Stimulated activated CD8-positive, alpha-beta memory T cell treated with anti-CD3 and anti-CD28 coated beads, Interleukin-15, amount 100 ng/mL, for 24 hours (primary cell): ENCODE results near the gene NTN1.

ENCODE experiments used
- DNase-seq: peaks from one replicate; pipeline ENCODE4 v3.0.0-alpha.2; 2020; ENCODE audit warnings: low read depth

The NTN1 gene

DNA sequence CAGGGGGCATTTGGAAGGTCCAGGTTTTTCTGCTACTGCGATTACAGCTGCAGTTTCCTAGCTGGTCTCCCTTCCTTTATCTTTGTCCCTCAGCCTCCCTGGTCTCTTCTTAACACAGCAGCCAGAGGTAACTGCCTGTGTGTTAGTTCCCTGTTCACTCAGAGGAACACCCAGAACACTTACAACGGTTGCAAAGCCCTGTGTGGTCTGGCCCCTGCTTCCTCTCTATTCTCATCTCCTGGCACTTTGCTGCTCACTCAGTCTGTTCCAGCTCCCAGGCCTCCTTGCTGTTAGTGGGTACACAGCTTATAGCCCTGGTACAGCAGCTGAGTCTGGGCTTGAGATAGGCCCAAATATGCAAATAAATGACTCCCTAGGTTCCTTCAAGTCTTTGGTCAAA, 16.4 kb downstream of the NTN1 start:
- DNase-seq: no peak

DNA sequence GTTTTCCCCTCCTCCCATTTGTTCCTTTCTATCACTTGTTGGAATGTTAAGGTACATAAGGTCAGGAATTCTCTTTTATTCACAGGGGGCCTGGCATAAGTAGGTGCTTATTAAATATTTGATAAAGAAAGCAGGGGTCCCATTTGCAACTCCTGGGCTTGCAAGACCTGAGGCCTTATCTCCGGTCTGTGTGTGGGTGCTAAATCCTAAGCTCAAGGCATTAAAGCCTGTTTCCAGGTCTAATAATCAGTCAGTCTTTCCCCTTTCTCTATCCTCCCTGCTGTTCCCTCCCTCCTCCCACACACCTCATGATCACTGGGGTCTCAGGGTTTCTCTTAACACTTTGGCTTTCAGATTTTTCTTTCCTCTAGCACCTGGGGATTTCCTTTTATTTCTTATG, 17.1 kb downstream of the NTN1 start:
- DNase-seq: no peak

DNA sequence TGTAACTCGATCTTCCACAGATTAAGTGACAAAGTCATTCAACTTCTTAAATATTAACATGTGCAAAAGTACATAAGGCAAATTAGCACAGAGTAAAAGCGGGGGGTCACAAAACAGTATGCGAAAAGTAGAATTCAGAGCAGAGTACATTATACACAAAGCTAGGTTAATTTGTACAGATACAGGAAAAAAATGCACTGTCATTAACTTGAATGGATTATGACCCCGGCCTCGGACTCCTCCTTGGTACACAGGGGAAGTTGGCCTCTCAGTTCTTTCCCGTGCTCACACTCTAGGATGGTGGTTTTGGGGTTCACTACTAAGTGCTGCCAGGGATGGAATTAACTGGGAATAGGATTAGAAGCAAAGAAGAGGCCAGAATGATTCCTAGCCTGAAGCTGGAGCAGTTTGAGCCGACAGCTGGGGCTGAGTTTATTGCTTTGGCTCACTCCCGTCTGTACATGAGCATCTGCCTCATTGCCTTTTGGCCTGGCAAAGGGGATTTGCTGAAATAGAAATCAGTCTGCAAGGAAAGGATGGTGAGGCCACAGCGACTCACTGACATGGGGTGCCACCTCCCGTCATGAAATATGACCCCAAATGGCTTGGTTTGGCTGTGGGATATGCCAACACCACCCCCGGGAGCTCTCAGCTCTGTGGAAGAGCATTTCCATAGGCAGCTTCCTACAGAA, 23.6 kb downstream of the NTN1 start:
- no peak for DNase-seq

DNA sequence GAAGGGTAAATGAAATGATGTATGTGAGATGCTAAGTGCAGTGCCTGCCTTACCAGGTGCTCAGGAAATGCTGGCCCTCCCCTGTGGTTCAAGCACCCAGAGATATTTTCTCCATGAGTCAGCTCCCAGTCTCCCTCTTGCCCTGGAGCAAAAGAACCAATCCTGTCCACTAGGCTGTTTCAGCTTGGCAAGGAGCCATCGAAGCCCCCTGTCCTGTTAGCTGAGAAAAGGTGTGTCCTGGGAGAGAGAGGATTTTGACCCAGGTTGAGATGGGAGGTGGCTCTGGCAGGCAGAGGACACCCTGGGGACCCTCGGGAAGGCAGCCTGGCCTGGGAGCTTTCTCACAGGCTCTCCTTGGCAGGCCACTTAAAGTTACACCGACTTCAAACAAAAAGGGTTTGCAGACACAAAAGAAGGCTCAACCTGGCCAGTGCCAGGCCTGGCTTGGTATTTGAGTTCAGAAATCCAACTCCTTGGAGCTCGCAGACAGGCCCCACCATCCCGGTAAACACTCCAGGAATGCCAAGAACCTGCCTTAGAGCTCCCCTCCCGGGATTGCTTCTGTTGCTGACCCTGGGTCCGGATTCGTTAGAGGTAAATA, 29.6 kb downstream of the NTN1 start:
- DNase-seq: no peak

DNA sequence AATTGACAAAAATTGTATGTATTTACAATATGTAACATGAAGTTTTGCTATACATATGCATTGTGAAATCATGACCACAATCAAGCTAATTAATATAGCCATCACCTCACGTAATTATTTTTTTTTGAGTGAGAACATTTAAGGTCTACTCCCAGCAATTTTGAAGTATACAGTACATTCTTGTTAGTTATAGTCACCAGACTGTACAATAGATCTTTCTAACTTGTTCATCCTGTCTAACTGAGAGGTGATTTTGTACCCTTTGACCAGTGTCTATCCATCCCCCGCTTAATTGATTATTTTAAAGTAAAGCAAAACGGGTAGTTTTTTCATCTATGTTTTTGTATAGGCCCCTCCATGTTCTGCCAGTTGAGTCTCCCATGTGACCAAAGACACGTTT, 30.3 kb downstream of the NTN1 start:
- DNase-seq: no peak

DNA sequence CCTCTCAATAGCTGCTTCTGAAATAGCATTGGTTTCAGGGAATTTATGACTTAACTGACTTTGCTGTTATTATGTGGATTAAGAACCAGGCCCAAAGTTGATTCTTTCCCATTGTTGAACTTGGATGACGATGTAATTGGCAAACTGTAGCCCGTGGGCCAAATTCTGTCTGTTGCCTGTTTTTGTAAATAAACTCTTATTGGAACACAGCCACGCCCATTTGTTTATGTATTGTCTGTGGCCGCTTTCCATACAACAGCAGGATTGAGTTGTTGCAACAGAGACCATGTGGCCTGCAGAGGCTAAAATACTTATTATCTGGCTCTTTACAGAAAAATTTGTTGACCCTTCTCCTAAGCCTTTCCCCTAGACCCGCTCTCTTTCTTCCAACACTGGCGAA, 31.6 kb downstream of the NTN1 start:
- no peak for DNase-seq

DNA sequence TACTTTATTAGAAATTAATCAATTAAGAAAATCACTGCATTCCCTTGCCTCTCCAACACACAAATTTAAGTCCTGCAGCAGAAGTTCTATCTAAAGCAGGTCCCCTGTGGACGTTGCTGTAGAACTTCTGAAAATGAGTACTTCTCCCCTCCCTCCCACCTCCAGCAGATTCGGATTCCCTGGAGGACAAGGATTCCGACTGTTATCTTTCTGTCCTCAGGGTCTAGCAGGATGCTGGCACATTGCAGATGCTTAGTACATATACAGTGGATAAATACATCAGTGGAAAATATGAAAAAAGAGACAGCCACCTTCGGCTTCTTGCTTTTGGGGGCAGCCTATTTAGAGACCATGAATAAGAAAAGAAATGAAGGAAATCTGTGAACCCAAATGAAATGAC, 32.1 kb downstream of the NTN1 start:
- no peak for DNase-seq

DNA sequence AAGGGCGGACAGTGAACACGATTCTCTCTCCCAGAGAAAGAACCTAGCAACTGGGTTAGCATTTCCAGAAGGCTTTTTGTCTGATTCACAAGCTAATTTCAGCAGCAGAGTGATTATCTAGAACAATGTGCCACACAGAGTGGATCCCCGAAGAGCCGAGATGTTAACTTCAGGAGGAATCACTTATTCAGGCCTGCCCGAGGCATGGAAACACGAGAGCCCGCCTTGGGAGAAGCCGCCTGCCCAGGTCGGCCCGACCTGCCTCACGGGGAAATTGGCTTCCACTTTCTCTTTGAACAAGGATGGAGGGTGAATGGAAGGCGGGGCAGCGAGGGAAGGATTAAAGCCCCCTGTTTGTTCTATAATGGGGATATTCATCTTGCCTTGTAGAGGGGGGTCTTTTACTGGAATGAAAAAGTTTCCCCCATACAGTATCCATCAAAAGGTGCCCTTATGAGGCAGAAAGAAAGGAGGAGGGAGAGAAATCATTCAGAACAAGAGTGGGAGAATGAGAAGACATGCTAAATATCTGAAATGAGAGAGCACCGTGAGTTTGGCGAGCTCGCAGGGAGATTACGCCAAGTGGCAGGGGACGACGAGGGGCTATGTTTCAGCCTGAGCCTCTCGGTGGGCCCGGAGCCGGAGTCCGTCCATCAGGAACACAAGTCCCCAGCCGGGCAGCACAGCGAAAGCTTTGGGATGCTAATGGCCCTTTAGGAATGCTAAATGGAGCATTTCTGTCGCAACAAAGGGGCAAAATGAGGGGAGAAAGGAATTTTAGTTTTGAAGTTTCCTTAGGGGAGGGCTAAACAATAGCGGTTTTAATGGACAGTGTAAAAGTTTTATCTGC, 33.0 kb downstream of the NTN1 start:
- DNase-seq: no peak

DNA sequence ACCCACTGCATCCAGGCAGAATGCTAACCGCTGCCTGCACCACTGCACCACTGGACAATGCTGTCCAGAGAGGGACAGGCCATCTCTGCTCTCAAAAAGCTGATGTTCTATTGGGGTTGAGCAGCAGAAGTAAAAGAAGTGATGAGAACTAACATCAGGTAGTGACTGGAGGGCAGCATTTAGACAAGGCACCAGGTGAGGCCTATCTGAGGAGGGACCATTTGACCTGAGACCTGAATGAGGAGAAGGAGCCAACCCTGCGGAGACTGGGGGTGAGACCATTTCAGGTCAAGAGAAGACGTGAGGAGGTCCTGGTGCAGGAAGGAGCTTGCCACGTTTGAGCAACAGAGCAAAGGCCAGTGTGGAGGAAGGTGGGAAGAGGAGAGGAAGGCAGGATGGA, 34.0 kb downstream of the NTN1 start:
- DNase-seq: no peak

DNA sequence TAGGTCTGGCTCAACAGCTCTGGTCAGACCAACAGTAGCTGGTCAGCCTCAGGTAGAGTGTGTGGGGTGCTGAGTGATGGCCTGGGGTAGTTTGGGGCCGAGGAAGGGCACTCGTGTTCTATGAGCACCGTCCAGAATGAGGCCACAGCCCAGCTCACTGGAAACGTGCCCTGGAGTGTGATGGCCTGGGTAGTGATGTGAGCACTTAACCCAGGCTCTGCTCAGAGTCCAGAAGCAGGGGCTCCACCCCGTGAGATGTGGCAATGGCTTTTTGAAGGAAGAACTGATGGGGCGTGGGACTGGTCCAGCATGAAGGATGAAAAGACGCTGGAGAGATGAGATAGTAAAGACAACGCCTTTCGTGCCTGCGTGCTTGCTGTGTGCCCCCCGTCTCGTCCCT, 35.3 kb downstream of the NTN1 start:
- DNase-seq: no peak

DNA sequence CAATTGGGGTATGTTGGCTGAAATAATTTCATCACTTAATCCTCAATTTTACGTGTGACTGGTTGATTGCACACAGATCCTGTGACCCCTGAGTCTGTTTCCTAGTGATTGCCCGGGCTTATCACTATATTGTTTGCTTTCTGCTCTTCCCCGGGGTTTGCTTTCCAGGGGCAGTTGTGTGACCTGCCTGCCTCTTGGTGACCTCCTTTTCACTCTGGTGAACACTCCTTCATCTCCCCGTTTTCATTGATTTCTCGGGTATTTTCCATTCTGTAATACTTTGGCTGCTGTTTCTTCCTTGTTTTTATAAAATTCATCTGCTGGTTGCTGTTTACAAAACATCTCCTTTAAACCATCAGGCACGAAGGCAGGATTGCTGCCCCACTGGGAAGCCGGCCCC, 36.0 kb downstream of the NTN1 start:
- DNase-seq: no peak

DNA sequence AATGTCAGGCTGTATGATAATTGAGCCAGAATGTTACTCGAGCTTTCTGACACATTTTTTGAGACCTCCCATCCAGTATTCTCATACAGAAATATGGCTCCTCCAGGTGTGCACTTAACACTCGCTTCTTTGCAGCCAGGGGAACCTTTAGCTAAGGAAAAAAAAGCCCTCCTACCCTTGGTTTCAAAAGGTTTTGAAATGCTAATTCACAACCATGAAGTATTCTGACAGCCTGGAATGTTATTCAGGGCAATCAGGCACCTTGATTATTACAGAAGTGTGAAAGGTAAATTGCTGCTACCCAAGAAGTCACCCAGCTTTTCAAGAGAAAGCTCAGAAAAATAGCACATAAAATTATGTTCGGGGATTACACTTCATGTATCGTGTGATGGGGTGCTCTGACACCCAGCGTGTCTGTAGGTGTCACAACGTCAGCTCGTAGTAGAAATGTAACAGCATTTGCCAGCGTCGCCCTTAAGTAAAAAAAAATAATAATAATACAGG, 41.1 kb downstream of the NTN1 start:
- DNase-seq: no peak

DNA sequence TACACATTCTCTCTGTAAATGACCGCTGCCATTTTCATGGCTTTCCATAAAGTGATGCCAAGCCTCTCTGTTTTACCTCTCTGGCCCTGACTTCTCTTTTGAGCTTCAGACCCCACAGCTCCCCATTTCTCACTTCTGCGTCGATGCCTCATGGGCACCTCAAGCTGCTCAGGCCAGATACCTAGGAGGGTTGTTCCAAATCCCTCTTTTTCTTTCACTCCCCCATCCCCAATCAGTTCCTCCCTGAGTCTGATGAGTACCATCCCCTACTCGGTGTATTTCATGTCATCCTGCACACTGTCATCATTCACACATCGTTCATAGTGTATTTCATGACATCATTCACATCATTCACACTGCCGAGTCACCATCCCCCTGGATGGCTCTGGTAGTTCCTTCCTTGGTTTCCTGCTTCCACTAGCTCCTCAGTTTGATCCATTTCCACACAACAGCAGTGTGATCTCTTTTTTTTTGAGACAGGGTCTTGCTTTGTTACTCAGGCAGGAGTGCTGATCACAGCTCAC, 43.1 kb downstream of the NTN1 start:
- DNase-seq: no peak

DNA sequence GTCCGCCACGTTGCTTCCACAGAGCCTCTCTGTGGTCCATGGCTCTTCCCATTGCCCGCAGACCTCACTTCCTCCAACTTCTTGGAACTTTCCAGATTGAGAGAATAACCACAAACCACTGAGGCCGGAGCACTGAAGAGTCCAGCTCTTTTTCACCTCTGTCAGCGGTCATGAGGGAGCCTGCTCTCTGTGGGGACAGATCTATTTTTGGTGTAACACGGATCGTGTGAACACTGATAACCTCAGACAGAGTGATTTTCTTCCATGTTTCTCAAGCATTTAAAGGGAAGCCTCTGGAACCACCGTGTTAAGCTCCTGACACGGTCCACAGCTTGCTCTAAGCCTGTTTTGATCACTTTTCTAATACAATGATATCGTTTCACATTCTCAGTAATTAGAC, 49.7 kb downstream of the NTN1 start:
- DNase-seq: no peak

DNA sequence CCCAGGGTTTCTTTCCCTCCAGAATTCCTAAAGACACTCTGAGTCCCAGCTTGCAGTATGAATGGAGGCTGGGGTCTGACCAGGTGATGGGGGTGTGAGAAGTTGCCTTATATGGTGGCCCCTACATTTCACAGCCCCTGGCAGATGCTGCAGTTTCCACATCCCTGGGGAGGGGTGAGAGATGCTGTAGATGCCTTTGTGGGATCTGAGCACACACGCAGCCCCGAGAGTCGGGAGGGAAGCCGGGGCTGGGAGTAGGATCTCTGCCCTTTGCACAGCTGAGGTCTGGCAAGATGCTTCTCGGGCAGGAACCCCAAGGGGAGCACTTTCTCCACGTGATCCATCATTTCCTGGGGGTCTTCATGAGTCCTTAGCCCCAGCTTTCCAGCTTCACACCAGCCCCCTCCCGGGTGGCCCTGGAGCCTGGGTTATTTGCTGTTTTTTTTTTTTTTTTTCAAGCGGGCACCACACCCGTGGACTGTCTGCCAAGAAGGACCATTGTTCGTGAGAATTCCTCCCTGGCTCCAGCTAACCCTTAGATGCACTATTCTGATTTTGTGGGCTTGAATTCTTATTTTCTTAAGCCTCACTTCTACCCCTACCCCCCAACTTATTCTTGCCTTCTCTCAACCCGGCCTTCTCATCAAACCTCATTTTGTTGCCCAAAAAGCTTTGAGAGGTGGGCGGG, 50.6 kb downstream of the NTN1 start:
- DNase-seq: no peak

DNA sequence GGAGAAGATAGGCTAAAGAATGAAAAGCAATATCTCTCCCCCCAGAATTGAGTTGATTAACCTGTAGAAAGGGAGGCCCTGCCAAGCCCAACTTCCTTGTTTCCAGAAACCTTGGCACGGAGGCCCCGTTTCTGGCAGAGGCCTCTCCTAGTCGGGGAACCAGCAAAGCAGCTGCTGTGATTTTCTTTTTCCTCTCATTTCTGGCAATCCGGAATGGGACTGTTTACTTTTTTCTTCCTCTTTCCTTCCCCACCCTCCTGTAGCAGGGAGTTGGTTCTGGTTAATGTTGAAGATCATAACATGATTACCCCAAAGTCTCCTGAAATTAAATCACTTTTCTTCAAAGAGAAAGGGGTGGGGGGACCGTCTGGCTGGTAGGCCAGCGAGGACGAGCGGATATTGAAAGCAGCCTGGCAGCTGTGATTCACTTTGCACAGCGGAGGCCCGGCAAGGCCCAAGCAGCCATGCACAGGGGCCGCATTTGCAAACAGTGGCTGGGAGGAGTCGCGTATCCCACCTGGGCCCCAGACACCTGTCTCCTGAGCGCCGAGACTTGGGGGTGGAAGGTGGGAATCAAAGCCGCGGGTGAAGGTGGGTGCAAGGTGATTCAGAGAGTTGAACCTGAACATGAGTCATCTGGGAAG, 51.5 kb downstream of the NTN1 start:
- DNase-seq: no peak

DNA sequence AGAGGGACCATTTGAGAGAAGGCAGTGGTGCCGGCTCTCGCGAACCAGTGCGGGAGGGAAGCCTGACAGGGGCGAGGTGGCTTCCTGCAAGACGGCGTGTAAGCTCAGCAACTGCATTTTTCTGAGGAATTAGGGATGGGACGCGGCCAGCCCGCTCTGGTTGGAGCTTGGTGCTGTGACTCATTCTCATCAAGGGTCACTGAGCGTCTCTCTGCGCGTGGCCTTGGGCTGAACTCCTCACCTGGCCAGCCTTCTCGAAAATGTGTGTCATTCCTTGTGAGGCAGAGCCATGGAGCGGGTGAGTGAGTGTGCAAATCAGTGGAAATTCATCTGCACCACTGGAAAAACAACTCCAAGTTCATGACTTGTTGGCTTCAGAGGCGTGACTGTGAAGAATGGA, 52.8 kb downstream of the NTN1 start:
- no peak for DNase-seq

DNA sequence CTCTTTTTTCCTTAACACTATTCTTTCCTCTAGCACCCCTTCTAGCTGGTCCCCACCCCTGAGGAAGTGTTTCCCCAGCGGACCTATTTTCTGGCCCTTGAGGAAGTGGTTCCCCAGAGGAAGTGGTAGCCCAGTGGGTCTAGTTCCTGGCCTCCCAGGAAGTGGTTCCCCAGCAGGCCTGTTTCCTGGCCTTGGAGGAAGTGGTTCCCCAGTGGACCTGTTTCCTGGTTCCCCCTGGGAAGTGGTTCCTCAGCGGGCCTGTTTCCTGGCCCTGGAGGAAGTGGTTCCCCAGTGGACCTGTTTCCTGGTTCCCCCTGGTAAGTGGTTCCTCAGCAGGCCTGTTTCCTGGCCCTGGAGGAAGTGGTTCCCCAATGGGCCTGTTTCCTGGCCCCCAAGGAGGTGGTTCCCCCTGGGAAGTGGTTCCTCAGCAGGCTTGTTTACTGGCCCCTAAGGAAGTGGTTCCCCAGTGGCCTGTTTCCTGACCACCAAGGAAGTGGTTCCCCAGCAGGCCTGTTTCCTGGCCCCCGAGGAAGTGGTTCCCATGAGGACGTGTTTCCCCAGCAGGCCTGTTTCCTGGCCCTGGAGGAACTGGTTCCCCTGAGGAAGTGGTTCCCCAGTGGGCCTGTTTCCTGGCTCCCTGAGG, 58.3 kb downstream of the NTN1 start:
- DNase-seq: no peak

DNA sequence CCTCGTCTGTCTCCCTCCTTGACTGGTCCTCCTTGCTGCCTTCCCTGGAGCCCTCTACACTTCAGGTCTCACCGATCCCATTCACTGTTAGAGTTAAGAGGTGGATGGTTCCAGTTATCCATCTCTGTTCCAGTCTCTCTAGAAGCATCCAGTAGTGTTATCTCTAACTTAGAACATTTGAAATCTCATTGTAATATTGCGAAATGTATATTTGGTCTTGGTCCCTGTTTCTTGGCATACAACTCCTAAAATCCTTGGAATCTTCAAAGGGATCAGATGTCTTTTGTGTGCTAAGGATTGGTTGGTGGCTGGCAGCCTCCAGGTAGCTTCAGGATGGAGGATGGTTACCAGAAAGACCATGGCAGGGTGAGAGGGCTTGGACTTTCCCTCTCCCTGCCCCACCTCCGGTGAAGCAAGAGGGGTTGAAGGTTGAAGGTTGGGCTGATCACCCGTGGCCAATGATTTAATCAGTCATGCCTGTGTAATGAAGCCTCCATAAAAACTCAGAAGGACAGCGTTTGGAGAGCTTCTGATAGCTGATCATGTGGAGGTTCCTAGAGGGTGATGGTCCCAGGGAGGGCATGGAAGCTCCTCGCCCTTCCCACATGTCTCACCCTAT, 59.1 kb downstream of the NTN1 start:
- no peak for DNase-seq

DNA sequence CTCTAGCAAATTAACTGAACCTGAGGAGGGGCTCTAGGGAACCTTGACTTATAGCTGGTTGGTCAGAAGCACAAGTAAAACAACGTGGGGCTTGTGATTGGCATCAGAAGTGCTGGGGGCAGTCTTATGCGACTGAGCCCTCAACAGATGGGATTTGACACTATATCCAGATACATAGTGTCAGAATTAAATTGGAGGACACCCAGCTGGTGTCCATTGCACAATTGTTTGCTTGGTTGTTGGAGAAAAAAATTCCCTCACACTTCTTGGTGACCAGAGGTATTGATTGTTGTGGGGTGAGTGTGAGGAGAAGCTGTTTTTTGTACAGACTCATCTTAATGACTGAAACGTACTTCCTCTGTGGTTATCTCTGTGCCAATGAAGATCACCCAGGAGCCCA, 59.7 kb downstream of the NTN1 start:
- no peak for DNase-seq

DNA sequence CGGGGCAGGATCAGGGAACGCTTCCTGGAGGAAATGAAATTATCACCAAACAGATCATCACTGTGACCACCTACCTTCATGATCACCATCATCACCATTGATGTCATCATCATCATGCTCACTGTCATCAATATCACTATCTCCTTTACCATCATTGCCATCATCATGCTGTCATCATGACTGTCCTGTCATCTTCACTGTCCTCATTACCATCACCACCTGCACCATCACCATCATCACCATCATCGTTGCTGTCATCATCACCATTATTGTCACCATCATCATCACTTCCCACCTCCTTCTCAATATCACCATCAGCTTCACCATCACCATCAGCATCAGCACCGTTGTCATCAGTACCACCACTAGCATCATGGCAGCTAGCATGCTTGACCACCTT, 65.3 kb downstream of the NTN1 start:
- no peak for DNase-seq
